Epithelial cell of proximal tubule (primary cell): ENCODE measurements around the gene LAMA2. TPM values are rescaled to one million over a fixed set of nuclear protein-coding genes. Genes with fewer than 3 reads are reported as not detected.

ENCODE experiments used
- DNase-seq: peaks from one replicate; pipeline ENCODE4 v3.0.0-alpha.2; 2011; ENCODE audit warnings: low read depth
- H3K4me3 ChIP-seq: 2 replicates; pipeline ENCODE4 v1.5.1; 2011; ENCODE audit warnings: low read depth, mild to moderate bottlenecking, low read length
- CTCF ChIP-seq: conservative IDR thresholded peaks from 2 replicates; pipeline ENCODE4 v1.5.1; 2012; ENCODE audit warnings: low read depth, mild to moderate bottlenecking, low read length
- total RNA-seq: library from RNA; depleted of rRNA; stranded (reverse); fragments of >200 nt; gene quantifications from 2 replicates; pipeline ENCODE4 v1.2.3, GENCODE V29; 2015

LAMA2 gene
- total RNA-seq, 1 donor from 2014 or later = 0.69 TPM

GRCh38 chr6:129135451-129135850 is 252.5 kb downstream of the LAMA2 start:
- H3K4me3 ChIP-seq = no peak overlapping the region
- no peak for TF ChIP-seq CTCF
- no peak for DNase-seq

GRCh38 chr6:129136751-129137150 is 253.8 kb downstream of the LAMA2 start:
- TF ChIP-seq CTCF = no peak
- no peak overlapping the region for H3K4me3 ChIP-seq
- DNase-seq = no peak

GRCh38 chr6:129138739-129139405 is 255.9 kb downstream of the LAMA2 start:
- H3K4me3 ChIP-seq = no peak overlapping the region
- TF ChIP-seq CTCF = no peak
- DNase-seq = no peak

- no peak for DNase-seq
- H3K4me3 ChIP-seq = no peak overlapping the region
- no peak for TF ChIP-seq CTCF
Observed at GRCh38 chr6:129140526-129140925, 257.6 kb downstream of the LAMA2 start.

GRCh38 chr6:129141499-129141898 is 258.6 kb downstream of the LAMA2 start:
- H3K4me3 ChIP-seq = no peak overlapping the region
- TF ChIP-seq CTCF = no peak
- no peak for DNase-seq

- H3K4me3 ChIP-seq = no peak overlapping the region
- TF ChIP-seq CTCF = no peak
- DNase-seq = no peak
Observed at GRCh38 chr6:129146902-129147301, 264.0 kb downstream of the LAMA2 start.

GRCh38 chr6:129150507-129150906 is 267.6 kb downstream of the LAMA2 start:
- no peak for TF ChIP-seq CTCF
- H3K4me3 ChIP-seq = no peak overlapping the region
- DNase-seq = no peak
